Measurements from ENCODE around the gene TMEM150C. TPM values are rescaled to one million over a fixed set of nuclear protein-coding genes. Genes with fewer than 3 reads are reported as not detected.

TMEM150C gene
- polyA plus RNA-seq, 2 of the 4 experiments (the other 2 are of a cell fraction) = 1.5 to 2.1 TPM

DNA sequence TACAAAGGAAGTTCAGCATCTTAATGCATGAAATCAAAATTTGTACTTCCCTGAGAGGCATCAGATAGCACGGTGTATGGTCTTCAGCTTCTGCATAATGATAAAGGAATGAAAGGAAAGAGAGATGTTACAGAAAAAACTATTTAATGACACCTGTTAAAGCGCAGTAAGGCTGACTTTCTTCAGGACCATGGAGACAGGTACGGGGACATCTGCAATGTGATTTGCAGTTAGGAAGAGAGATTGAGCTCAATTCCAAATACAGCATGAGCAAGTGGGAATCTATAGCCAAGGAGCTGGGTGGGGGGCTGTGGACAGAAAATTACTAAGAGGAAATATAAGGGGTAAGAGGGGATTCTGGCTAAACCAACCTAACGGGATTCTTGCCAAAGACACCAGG is 39.3 kb downstream of the TMEM150C start:
- Histone ChIP-seq H3K4me2 (no peak overlapping the region), H3K9me3 (no peaks in the 10 kb centered on the region), H3K4me1 (peaks cover 6% of the 10 kb centered on the region; the same call in 2 of the 3 replicates), H3K27ac (no peak overlapping the region), H3K4me3 (no peak overlapping the region)
- TF ChIP-seq HOXA7 (CRISPR knock-in tag; IDR thresholded peaks at IDR 0.05) (no peak), NPAS2 (CRISPR knock-in tag; IDR thresholded peaks at IDR 0.05; ENCODE audit: borderline replicate concordance) (no peak), MAZ (IDR thresholded peaks at IDR 0.05; ENCODE audit: borderline replicate concordance, low read depth, low read length) (no peak), RNF2 (IDR thresholded peaks at IDR 0.05; ENCODE audit: borderline replicate concordance, low read depth) (no peak), JUNB (IDR thresholded peaks at IDR 0.05) (no peak), RCOR1 (IDR thresholded peaks at IDR 0.05; ENCODE audit: low read depth, low read length) (no peak), FOSB (CRISPR knock-in tag; IDR thresholded peaks at IDR 0.05) (no peak), POLR2AphosphoS2 (conservative IDR thresholded peaks at IDR 0.05; ENCODE audit: low read length) (no peak), GATA3 (IDR thresholded peaks at IDR 0.05; ENCODE audit: borderline replicate concordance) (no peak), KDM5A (IDR thresholded peaks at IDR 0.05) (no peak), TFCP2L1 (CRISPR knock-in tag; IDR thresholded peaks at IDR 0.05) (no peak)
- TF ChIP-seq, protein P1, sequence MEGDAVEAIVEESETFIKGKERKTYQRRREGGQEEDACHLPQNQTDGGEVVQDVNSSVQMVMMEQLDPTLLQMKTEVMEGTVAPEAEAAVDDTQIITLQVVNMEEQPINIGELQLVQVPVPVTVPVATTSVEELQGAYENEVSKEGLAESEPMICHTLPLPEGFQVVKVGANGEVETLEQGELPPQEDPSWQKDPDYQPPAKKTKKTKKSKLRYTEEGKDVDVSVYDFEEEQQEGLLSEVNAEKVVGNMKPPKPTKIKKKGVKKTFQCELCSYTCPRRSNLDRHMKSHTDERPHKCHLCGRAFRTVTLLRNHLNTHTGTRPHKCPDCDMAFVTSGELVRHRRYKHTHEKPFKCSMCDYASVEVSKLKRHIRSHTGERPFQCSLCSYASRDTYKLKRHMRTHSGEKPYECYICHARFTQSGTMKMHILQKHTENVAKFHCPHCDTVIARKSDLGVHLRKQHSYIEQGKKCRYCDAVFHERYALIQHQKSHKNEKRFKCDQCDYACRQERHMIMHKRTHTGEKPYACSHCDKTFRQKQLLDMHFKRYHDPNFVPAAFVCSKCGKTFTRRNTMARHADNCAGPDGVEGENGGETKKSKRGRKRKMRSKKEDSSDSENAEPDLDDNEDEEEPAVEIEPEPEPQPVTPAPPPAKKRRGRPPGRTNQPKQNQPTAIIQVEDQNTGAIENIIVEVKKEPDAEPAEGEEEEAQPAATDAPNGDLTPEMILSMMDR (IDR thresholded peaks at IDR 0.05) = no peak
- TF ChIP-seq, protein P2, sequence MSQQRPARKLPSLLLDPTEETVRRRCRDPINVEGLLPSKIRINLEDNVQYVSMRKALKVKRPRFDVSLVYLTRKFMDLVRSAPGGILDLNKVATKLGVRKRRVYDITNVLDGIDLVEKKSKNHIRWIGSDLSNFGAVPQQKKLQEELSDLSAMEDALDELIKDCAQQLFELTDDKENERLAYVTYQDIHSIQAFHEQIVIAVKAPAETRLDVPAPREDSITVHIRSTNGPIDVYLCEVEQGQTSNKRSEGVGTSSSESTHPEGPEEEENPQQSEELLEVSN (IDR thresholded peaks at IDR 0.05; ENCODE audit: borderline replicate concordance, low read depth) = no peak
- TF ChIP-seq, protein P3, sequence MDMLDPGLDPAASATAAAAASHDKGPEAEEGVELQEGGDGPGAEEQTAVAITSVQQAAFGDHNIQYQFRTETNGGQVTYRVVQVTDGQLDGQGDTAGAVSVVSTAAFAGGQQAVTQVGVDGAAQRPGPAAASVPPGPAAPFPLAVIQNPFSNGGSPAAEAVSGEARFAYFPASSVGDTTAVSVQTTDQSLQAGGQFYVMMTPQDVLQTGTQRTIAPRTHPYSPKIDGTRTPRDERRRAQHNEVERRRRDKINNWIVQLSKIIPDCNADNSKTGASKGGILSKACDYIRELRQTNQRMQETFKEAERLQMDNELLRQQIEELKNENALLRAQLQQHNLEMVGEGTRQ (IDR thresholded peaks at IDR 0.05) = no peak
- TF ChIP-seq, protein P4, sequence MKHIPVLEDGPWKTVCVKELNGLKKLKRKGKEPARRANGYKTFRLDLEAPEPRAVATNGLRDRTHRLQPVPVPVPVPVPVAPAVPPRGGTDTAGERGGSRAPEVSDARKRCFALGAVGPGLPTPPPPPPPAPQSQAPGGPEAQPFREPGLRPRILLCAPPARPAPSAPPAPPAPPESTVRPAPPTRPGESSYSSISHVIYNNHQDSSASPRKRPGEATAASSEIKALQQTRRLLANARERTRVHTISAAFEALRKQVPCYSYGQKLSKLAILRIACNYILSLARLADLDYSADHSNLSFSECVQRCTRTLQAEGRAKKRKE (CRISPR knock-in tag; IDR thresholded peaks at IDR 0.05; ENCODE audit: low read depth) = no peak
- 72% methylated on average over 4 of the region's 4 CpGs for WGBS (ENCODE audit: missing lambda C conversion rate)
- POLR2A ChIA-PET = no interaction called here
- CTCF ChIA-PET = no interaction called here
- FAIRE-seq (no peak), ATAC-seq (no peak), DNase-seq (ENCODE audit: low read depth in 1 of 2, low spot score in 1 of 2) (no peak)

DNA sequence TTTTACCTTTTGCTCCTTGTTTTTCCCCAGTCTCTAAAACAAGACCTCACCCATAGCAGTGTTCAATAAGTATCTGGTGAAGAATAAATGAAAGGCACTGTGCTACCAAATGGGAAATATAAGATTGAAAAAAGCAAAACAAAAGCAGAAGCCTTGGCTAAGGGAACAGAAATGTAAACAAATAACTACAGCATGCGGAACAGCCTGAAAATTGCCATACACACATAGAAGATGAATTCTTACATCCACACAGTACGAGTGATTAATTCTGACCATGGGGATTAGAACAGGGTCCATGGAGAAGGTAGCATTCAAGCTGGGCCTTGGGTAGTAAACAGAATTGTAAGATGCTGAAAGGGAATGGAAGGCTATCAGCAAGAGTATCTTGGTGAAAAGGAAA is 40.5 kb downstream of the TMEM150C start:
- ChIA-PET CTCF (no interaction called here), POLR2A (no interaction called here)
- DNase-seq (ENCODE audit: low read depth in 1 of 2, low spot score in 1 of 2) = no peak
- TF ChIP-seq RCOR1 (IDR thresholded peaks at IDR 0.05; ENCODE audit: low read depth, low read length) = no peak
- TF ChIP-seq, protein P5, sequence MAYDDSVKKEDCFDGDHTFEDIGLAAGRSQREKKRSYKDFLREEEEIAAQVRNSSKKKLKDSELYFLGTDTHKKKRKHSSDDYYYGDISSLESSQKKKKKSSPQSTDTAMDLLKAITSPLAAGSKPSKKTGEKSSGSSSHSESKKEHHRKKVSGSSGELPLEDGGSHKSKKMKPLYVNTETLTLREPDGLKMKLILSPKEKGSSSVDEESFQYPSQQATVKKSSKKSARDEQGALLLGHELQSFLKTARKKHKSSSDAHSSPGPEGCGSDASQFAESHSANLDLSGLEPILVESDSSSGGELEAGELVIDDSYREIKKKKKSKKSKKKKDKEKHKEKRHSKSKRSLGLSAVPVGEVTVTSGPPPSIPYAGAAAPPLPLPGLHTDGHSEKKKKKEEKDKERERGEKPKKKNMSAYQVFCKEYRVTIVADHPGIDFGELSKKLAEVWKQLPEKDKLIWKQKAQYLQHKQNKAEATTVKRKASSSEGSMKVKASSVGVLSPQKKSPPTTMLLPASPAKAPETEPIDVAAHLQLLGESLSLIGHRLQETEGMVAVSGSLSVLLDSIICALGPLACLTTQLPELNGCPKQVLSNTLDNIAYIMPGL (CRISPR knock-in tag; IDR thresholded peaks at IDR 0.05; ENCODE audit: borderline replicate concordance) = no peak
- no peak for TF ChIP-seq MAZ (IDR thresholded peaks at IDR 0.05; ENCODE audit: borderline replicate concordance, low read depth, low read length)
- TF ChIP-seq NPAS2 (CRISPR knock-in tag; IDR thresholded peaks at IDR 0.05; ENCODE audit: borderline replicate concordance) = no peak
- TF ChIP-seq HOXB5 (CRISPR knock-in tag; IDR thresholded peaks at IDR 0.05) = no peak
- TF ChIP-seq BHLHE40 (IDR thresholded peaks at IDR 0.05; ENCODE audit: low read depth, low read length) = no peak
- no peak for TF ChIP-seq ZSCAN20 (CRISPR knock-in tag; IDR thresholded peaks at IDR 0.05)
- no peak for TF ChIP-seq EP300 (IDR thresholded peaks at IDR 0.05)
- TF ChIP-seq NFE2L2 (conservative IDR thresholded peaks at IDR 0.05; ENCODE audit: low read length) = no peak
- no peak for TF ChIP-seq RARB (CRISPR knock-in tag; IDR thresholded peaks at IDR 0.05)
- 33% methylated on average over 2 of the region's 2 CpGs for WGBS (ENCODE audit: missing lambda C conversion rate)
- H3K4me3 ChIP-seq = no peak overlapping the region
- FAIRE-seq = no peak
- no peaks in the 10 kb centered on the region for H3K9me3 ChIP-seq
- no peak overlapping the region for H3K27ac ChIP-seq
- ATAC-seq = no peak
- H3K4me1 ChIP-seq = peaks cover 6% of the 10 kb centered on the region; the same call in 2 of the 3 replicates
- H3K4me2 ChIP-seq = no peak overlapping the region

All from A549 (cell line).